ENCODE results near the gene MPPE1.
"Not testable (repeated sequence)": the region's sequence is repeated elsewhere in the genome, so short reads cannot be mapped to it uniquely, and the experiment has no call there.

MPPE1 gene

DNA sequence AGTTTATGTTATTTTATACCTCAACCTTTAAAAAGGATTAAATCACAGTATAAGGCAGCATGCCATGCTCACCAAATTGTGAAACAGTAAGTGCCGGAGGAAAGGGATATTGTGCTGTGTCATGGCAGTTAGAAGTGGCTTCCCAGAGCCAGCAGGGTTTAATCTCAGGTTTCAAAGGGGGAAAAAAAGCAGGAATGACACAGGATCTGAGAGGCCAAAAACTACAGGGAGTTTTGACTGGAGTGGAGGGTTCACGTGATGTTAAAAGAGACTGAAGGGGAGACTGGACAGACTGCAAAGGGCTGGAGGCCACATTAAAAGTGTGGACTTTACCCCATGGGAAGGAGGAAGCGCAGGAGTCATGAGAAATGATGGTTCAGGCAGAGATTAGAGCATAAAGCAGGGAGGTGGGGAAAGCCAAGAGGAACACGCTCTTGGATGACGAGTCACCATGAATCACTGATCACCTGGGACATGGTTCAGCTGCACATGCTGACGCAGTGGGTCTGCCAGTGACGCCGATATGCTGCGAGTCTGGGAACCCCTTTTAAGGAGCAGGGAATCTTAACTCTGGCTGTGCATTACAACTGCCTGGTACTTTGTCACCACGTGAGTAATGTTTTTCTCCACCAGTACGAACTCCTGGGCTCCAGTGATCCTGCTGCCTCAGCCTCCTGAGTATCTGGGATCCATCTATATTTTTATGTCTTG is 50.8 kb downstream of the MPPE1 start:
- DNase-seq (ENCODE audit: low read depth in 1 of 2, low spot score in 1 of 2): no peak

DNA sequence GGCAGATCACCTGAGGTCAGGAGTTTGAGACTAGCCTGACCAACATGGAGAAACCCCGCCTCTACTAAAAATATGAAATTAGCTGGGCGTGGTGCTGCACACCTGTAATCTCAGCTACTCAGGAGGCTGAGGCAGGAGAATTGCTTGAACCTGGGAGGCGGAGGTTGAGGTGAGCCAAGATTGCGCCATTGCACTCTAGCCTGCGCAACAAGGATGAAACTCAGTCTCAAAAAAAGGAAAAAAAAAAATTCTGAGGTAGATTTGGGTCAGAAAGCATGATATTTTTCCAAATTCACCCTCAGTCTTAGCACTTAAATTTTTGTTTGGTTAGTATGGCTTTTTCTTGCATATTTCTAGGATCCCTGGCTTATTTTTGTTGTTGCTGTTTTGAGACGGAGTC is 53.6 kb downstream of the MPPE1 start:
- not testable (repeated sequence) for DNase-seq (ENCODE audit: low read depth in 1 of 2, low spot score in 1 of 2)

DNA sequence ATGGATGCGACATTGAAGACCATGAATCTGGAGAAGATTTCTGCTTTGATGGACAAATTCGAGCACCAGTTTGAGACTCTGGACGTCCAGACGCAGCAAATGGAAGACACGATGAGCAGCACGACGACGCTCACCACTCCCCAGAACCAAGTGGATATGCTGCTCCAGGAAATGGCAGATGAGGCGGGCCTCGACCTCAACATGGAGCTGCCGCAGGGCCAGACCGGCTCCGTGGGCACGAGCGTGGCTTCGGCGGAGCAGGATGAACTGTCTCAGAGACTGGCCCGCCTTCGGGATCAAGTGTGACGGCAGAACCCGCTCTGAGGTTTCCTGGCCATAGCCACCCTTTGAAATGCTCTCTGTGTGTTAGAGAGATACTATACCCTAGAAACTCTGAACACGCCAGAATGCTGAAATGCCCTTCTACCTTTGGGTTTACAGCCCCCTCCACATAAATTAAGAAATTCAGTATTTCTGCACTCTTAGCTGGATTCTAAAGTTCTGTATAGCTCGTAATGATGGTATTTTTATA is 56.2 kb downstream of the MPPE1 start:
- peak; percentile 21 to 25 for DNase-seq (ENCODE audit: low read depth in 1 of 2, low spot score in 1 of 2)

DNA sequence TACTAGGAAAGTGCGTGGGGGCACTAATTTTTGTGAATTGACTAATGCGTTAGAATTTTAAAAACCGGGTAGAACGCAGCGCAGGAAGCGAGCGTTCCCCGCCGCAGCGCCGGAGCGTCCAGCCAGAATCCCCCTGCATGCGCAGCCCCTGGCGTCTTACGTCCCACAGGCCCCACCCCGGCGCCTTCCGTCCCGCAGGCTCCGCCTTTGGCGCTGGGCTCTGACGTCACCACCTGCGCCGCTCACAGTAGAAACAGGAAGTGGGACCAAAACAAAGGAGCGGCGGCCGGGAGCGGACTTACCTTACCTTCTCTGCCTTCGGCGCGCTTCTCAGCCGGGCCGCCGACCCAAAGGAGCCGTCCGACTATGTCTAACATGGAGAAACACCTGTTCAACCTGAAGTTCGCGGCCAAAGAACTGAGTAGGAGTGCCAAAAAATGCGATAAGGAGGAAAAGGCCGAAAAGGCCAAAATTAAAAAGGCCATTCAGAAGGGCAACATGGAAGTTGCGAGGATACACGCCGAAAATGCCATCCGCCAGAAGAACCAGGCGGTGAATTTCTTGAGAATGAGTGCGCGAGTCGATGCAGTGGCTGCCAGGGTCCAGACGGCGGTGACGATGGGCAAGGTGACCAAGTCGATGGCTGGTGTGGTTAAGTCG is 56.8 kb downstream of the MPPE1 start, which contains the start of gene CHMP1B:
Gene CHMP1B, plus strand, starts transcription at position 268 of the 660 bp plus-strand sequence. Its CDS starts 99 bp downstream, at position 367.
- DNase-seq (ENCODE audit: low read depth in 1 of 2, low spot score in 1 of 2): peak; percentile 95 to 96

DNA sequence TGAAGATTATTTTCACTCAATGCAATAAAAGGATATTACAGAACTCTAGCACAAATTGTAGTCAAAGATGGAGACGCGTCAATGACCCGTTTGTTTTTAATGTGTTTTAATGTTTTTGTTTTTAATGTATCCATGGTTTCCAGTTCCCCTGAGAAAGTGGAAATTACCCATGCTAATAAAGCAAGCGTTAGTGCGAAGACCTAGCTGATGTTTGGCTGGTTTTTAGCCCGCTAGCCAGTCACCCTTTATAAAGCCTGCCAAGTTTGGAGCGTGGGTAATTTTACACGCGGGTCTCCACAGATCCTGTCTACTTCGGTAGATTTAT is 57.3 kb downstream of the MPPE1 start:
- no peak for DNase-seq (ENCODE audit: low read depth in 1 of 2, low spot score in 1 of 2)

DNA sequence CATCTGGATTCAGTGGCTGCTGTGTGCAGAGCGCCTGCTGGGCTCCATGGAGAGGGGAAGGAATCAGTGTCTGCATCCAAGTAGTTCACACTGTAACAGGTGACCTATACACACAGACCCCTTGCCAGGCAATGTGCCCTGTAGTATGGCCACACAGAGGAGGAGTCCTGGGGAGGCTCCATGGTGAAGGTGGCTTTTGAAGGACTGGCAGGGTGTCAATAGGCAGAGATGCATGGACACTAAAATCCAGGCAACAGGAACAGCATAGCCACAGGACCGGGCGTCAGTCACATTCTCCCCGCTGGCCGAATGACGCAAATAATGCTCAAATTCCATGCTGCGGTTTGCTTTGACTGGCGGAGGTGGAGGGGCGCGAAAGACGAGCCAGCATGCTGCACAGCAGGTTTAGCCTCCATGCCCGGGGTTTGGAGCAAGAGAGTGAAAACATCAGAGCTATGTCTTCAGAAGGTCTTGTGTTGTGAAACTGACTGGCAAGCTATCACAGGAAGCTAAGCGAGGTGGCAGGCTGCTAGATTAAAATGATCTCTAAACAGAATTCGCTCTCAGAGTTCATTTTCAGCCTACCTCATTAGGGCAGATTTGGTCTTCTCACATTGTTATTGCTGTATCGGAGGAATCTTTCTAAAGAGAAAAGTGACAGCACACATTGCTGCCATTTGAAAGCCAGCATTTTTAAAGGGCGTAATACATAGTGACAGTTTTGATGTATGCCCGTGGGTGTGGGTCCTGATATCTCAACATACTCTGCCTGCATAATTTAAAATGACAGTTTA is 58.1 kb downstream of the MPPE1 start:
- peak; percentile 26 to 37 for DNase-seq (ENCODE audit: low read depth in 1 of 2, low spot score in 1 of 2)

DNA sequence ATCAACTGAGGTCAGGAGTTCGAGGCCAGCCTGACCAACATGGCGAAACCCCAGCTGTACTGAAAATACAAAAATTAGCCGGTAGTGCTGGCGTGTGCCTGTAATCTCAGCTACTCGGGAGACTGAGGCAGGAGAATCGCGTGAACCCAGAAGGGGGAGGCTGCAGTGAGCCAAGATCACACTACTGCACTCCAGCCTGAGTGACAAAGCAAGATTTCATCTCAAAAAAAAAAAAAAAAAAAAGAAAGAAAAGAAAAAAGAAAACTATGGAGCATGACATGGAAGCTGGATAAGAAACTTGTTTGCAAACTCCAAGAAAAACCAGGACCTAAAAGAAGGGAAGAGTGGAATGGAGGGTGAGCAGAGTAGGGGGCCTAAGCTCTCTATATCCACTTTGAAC is 58.8 kb downstream of the MPPE1 start:
- DNase-seq (ENCODE audit: low read depth in 1 of 2, low spot score in 1 of 2): no peak

DNA sequence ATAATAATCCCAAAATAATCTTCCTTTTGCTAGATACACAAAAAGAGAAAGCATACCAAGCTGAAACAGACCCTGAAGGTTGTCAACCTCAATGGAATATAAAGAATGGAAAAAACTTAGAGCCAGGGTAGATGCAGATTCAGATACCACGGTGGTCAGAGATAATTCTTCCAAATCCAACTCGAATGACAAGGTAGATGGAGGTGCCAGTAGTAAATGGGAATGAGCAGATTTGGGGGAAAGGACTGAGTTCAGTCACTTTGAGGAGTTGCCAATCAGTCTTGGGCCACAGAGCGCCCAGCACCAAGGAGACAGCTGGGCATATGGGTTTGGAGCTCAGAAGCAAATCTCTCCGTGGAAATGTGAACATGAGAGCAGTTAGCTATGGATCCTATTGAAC is 60.3 kb downstream of the MPPE1 start:
- DNase-seq (ENCODE audit: low read depth in 1 of 2, low spot score in 1 of 2): no peak

DNA sequence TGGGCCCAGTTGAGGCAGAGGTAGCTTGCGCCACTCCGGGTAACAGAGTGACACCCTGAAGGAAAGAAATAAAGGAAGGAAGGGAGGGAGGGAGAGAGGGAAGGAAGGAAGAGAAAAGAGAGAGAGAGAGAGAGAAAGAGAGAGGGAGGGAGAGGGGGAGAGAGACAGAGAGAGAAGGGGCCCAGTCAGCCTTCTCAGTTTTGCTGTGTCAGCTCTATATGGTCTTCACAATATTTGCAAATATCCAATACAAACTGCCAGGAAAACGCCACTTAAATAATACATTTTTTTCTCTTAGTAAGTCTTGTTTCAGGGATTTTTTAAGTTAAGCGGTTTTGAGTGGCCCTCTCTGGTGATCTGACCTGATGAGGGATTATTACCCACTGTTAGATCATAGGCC is 62.5 kb downstream of the MPPE1 start:
- DNase-seq (ENCODE audit: low read depth in 1 of 2, low spot score in 1 of 2): no peak

DNA sequence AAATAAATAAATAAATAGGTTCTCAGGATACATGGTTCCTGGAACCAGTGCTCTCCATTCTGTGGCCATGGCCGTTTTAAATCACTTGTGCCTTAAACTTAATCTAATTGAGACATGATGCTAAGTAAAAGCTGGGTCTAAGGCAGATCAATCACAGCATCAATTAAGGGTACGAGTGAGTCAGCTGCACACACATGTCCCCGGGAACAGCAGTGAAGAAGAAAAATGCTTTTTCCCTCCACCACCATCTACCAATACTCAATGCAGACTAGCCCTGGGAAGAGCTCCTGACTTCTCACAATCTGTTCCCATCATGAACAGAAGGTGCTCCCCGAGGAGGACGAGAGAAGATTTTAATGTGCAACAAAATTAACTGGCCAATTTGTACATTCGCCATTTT is 63.7 kb downstream of the MPPE1 start:
- no peak for DNase-seq (ENCODE audit: low read depth in 1 of 2, low spot score in 1 of 2)

DNA sequence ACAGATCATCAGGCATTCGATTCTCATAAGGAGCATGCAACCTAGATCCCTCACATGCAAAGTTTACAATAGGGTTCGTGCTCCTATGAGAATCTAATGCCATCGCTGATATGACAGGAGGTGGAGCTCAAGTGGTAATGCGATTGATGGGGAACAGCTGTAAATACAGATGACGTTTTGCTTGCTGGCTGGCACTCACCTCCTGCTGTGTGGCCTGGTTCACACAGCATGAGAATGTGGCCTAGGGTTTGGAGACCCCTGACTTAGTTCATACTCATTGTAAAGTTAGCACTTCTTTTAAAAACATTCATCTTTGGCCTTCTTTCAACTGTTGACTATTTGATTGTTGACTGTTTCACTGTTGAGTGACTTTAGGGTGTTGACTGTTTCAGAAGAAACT is 65.6 kb downstream of the MPPE1 start:
- no peak for DNase-seq (ENCODE audit: low read depth in 1 of 2, low spot score in 1 of 2)

DNA sequence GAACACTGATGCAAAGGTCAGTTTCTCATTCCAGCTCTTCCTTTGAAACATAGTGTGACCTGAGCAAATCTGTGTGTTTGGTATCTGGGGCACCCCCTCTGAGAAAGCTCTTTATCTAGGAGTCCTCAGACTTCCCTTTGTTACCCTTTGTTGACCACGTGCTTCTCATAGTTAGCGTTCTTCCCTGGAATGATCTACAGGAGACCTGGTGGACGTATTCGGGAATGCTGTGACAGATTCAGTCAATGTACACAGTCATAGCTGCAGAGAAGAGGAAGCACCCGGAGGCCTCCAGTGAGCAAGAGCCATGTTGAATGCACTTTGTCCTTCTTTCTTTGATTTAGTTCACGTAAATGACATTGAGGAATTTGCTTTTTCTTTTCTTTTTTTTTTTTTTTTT is 67.6 kb downstream of the MPPE1 start:
- DNase-seq (ENCODE audit: low read depth in 1 of 2, low spot score in 1 of 2): no peak

DNA sequence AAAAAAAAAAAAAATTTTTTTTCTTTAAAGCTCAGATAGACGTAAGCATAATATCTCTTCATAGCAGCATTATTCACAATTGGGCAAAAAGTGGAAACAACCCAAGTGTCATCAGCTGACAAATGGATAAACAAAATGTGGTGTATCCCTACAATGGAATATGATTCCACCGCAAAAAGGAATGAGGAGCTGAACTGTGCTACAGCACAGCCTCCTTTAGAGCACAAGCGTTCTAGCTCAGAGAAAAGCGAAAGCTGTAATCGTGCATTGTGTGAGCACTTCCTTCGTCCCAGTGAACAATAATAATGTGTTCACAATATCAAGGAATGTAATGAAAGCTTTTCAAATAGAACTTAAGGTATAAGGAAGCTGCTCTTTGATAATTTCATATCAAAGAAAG is 68.6 kb downstream of the MPPE1 start:
- no peak for DNase-seq (ENCODE audit: low read depth in 1 of 2, low spot score in 1 of 2)

DNA sequence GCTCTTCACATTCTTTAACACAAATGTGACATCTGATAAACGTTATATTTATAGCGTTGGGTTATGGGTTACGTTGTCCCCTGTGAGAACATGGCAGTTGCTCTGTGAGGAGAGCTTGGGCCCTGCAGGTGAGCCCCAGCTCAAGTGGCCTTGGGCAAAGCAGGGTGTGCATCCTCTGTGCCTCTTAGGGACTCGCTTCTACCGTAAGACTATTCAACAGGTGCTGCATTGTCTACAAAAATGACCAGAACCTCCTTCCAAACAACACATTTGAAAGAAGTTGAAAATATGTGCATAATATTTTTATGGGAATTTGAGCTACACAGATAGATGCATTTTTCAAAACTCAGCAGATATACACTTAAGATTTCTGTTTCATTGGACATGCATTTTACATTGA is 73.3 kb downstream of the MPPE1 start:
- DNase-seq (ENCODE audit: low read depth in 1 of 2, low spot score in 1 of 2): no peak
